SK-N-SH treated with all-trans-retinoic acid at 6 μM for 48 hours (cell line): ENCODE data around the gene RBMS1.

Source experiments
- CSRNP3 ChIP-seq: fragments of 250-450 bp; sonication (Bioruptor Pico); IDR thresholded peaks from 2 replicates; pipeline ENCODE4 v1.5.1; 2021; ENCODE audit warnings: mild to moderate bottlenecking, moderate library complexity
- ESRRG ChIP-seq: fragments of 250-450 bp; sonication (Bioruptor Pico); IDR thresholded peaks from 2 replicates; pipeline ENCODE4 v1.6.1; 2021; ENCODE audit warnings: mild to moderate bottlenecking
- PATZ1 ChIP-seq: fragments of 250-450 bp; sonication (Bioruptor Pico); IDR thresholded peaks from 2 replicates; pipeline ENCODE4 v1.8.0; 2020; ENCODE audit warnings: mild to moderate bottlenecking, moderate library complexity, borderline replicate concordance
- TOX ChIP-seq: fragments of 250-450 bp; sonication (Bioruptor Pico); IDR thresholded peaks from 2 replicates; pipeline ENCODE4 v1.8.0; 2021; ENCODE audit warnings: mild to moderate bottlenecking, moderate library complexity, borderline replicate concordance
- ZNF70 ChIP-seq: fragments of 450-650 bp; formaldehyde crosslinking; IDR thresholded peaks from 2 replicates; pipeline ENCODE4 v1.5.0; 2020; ENCODE audit warnings: mild to moderate bottlenecking, moderate library complexity

- no peak for TF ChIP-seq TOX (CRISPR knock-in tag)
- no peak for TF ChIP-seq PATZ1
- TF ChIP-seq CSRNP3 (CRISPR knock-in tag) = no peak
- no peak for TF ChIP-seq ZNF70 (CRISPR knock-in tag)
- TF ChIP-seq ESRRG = no peak
These were observed 159.4 kb downstream of the RBMS1 start for GRCh38 chr2:160334028-160334741.
